SK-N-SH treated with all-trans-retinoic acid at 6 μM for 48 hours (cell line): ENCODE data around the gene NTM.

ENCODE experiments used
- ATAC-seq: fragments of 200-7000 bp; cut with Tn5 transposase; 3 replicates; pipeline ENCODE4 v1.9.1; 2020; ENCODE audit warnings: mild to moderate bottlenecking, moderate library complexity
- BACH2 ChIP-seq: fragments of 250-450 bp; sonication (Bioruptor Pico); IDR thresholded peaks from 2 replicates; pipeline ENCODE4 v1.9.0; 2021; ENCODE audit warnings: mild to moderate bottlenecking, borderline replicate concordance
- CREB5 ChIP-seq: fragments of 250-450 bp; sonication (Bioruptor Pico); IDR thresholded peaks from 2 replicates; pipeline ENCODE4 v1.5.1; 2020; ENCODE audit warnings: low read depth, mild to moderate bottlenecking, moderate library complexity
- CSDC2 ChIP-seq: fragments of 250-450 bp; sonication (Bioruptor Pico); IDR thresholded peaks from 2 replicates; pipeline ENCODE4 v1.5.0; 2020; ENCODE audit warnings: mild to moderate bottlenecking, moderate library complexity
- ESRRG ChIP-seq: fragments of 250-450 bp; sonication (Bioruptor Pico); IDR thresholded peaks from 2 replicates; pipeline ENCODE4 v1.6.1; 2021; ENCODE audit warnings: mild to moderate bottlenecking
- OSR1 ChIP-seq: fragments of 250-450 bp; sonication (Bioruptor Pico); IDR thresholded peaks from 2 replicates; pipeline ENCODE4 v1.8.0; 2022; ENCODE audit warnings: moderate library complexity, mild to moderate bottlenecking, inconsistent platforms
- POU6F1 ChIP-seq: fragments of 250-450 bp; sonication (Bioruptor Pico); IDR thresholded peaks from 2 replicates; pipeline ENCODE4 v1.8.0; 2021; ENCODE audit warnings: low read depth, mild to moderate bottlenecking, moderate library complexity, borderline replicate concordance
- PPARA ChIP-seq: fragments of 250-450 bp; sonication (Bioruptor Pico); IDR thresholded peaks from 2 replicates; pipeline ENCODE4 v1.5.0; 2020; ENCODE audit warnings: mild to moderate bottlenecking, borderline replicate concordance
- RARB ChIP-seq: fragments of 250-450 bp; sonication (Bioruptor Pico); IDR thresholded peaks from 2 replicates; pipeline ENCODE4 v1.8.0; 2021; ENCODE audit warnings: mild to moderate bottlenecking, moderate library complexity
- SNAI2 ChIP-seq: fragments of 250-450 bp; sonication (Bioruptor Pico); IDR thresholded peaks from 2 replicates; pipeline ENCODE4 v1.5.0; 2020; ENCODE audit warnings: mild to moderate bottlenecking, moderate library complexity
- ZC3H10 ChIP-seq: fragments of 250-450 bp; sonication (Bioruptor Pico); IDR thresholded peaks from 2 replicates; pipeline ENCODE4 v1.5.1; 2021; ENCODE audit warnings: mild to moderate bottlenecking, moderate library complexity
- ZFP3 ChIP-seq: fragments of 250-450 bp; sonication (Bioruptor Pico); IDR thresholded peaks from 2 replicates; pipeline ENCODE4 v1.5.0; 2020; ENCODE audit warnings: mild to moderate bottlenecking, moderate library complexity
- ZFP30 ChIP-seq: fragments of 450-650 bp; formaldehyde crosslinking; IDR thresholded peaks from 2 replicates; pipeline ENCODE4 v1.5.0; 2022; ENCODE audit warnings: mild to moderate bottlenecking, moderate library complexity
- ZNF565 ChIP-seq: fragments of 450-650 bp; formaldehyde crosslinking; conservative IDR thresholded peaks from 2 replicates; pipeline ENCODE4 v1.5.0; 2020; ENCODE audit warnings: low read depth, mild to moderate bottlenecking, moderate library complexity
- ZNF70 ChIP-seq: fragments of 450-650 bp; formaldehyde crosslinking; IDR thresholded peaks from 2 replicates; pipeline ENCODE4 v1.5.0; 2020; ENCODE audit warnings: mild to moderate bottlenecking, moderate library complexity
- ZNF8 ChIP-seq: fragments of 450-650 bp; formaldehyde crosslinking; IDR thresholded peaks from 2 replicates; pipeline ENCODE4 v1.5.0; 2020; ENCODE audit warnings: mild to moderate bottlenecking, moderate library complexity
- TF ChIP-seq, protein P1 (sequence below): fragments of 250-450 bp; sonication (Bioruptor Pico); IDR thresholded peaks from 2 replicates; pipeline ENCODE4 v1.5.1; 2021; ENCODE audit warnings: mild to moderate bottlenecking, moderate library complexity
- TF ChIP-seq, protein P2 (sequence below): fragments of 250-450 bp; sonication (Bioruptor Pico); IDR thresholded peaks from 2 replicates; pipeline ENCODE4 v1.8.0; 2020; ENCODE audit warnings: mild to moderate bottlenecking, moderate library complexity, borderline replicate concordance

Gene NTM

DNA sequence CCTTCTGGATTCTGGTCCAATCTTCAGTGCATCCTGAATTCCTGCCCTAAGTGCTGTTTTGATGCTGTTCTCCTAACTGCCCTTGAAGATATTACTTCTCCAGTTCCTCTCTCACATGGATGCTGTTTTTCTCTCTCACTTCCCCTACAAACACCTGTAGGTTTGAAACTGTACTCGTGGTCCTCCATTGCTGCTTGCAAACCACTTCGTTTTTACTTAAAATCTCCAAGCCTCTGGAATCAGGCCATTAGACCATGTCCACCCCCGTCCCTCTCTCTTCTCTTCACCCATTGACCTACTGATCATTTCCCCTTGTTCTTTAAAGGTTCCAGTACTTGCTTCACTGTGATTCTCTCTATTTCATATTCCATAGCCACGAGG, 988.1 kb downstream of the NTM start:
- no peak for TF ChIP-seq ZFP30 (CRISPR knock-in tag)
- no peak for TF ChIP-seq ZNF70 (CRISPR knock-in tag)
- TF ChIP-seq ESRRG (CRISPR knock-in tag), result no peak
- TF ChIP-seq, protein P1, sequence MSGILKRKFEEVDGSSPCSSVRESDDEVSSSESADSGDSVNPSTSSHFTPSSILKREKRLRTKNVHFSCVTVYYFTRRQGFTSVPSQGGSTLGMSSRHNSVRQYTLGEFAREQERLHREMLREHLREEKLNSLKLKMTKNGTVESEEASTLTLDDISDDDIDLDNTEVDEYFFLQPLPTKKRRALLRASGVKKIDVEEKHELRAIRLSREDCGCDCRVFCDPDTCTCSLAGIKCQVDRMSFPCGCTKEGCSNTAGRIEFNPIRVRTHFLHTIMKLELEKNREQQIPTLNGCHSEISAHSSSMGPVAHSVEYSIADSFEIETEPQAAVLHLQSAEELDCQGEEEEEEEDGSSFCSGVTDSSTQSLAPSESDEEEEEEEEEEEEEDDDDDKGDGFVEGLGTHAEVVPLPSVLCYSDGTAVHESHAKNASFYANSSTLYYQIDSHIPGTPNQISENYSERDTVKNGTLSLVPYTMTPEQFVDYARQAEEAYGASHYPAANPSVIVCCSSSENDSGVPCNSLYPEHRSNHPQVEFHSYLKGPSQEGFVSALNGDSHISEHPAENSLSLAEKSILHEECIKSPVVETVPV (CRISPR knock-in tag), result no peak
- no peak for TF ChIP-seq ZC3H10 (CRISPR knock-in tag)
- TF ChIP-seq OSR1 (CRISPR knock-in tag), result no peak
- no peak for TF ChIP-seq ZNF8 (CRISPR knock-in tag)
- TF ChIP-seq PPARA, result no peak
- no peak for TF ChIP-seq ZFP3 (CRISPR knock-in tag)
- no peak for TF ChIP-seq CREB5
- no peak for TF ChIP-seq CSDC2 (CRISPR knock-in tag)
- no peak for TF ChIP-seq SNAI2 (CRISPR knock-in tag)
- TF ChIP-seq RARB (CRISPR knock-in tag), result no peak
- TF ChIP-seq POU6F1 (CRISPR knock-in tag), result no peak
- no peak for TF ChIP-seq ZNF565 (CRISPR knock-in tag)
- no peak for ATAC-seq

DNA sequence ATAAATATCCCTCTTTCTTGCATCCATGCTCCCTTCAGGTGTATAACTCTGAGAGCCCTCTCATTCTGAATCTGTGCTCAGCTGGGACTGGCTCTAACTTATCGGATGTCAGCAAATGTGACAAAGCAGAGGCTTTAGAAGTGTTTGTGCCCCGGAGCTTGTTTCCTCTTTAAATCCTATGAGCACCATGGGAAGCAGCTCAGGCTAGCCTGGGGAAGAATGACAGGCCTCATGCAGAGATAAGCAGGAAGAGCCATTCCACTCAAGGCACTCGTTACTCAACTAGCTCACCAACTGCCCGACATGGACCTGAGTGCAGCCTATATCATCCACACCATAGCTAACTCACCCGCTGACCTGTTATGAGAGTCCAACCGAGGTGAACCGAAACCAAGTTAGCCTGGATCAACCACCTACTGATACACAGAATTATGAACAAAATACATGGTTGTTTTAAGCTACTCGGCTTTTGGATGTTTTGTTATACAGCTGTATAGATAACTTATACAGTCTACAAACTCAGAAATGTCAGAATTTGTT, 990.7 kb downstream of the NTM start:
- no peak for ATAC-seq
- TF ChIP-seq, protein P2, sequence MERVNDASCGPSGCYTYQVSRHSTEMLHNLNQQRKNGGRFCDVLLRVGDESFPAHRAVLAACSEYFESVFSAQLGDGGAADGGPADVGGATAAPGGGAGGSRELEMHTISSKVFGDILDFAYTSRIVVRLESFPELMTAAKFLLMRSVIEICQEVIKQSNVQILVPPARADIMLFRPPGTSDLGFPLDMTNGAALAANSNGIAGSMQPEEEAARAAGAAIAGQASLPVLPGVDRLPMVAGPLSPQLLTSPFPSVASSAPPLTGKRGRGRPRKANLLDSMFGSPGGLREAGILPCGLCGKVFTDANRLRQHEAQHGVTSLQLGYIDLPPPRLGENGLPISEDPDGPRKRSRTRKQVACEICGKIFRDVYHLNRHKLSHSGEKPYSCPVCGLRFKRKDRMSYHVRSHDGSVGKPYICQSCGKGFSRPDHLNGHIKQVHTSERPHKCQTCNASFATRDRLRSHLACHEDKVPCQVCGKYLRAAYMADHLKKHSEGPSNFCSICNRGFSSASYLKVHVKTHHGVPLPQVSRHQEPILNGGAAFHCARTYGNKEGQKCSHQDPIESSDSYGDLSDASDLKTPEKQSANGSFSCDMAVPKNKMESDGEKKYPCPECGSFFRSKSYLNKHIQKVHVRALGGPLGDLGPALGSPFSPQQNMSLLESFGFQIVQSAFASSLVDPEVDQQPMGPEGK (CRISPR knock-in tag), result no peak
- no peak for TF ChIP-seq ESRRG (CRISPR knock-in tag)
- TF ChIP-seq PPARA, result no peak
- no peak for TF ChIP-seq ZFP3 (CRISPR knock-in tag)
- no peak for TF ChIP-seq POU6F1 (CRISPR knock-in tag)
- TF ChIP-seq ZC3H10 (CRISPR knock-in tag), result no peak
- TF ChIP-seq ZNF8 (CRISPR knock-in tag), result no peak
- no peak for TF ChIP-seq CREB5
- TF ChIP-seq, all 23 proteins: peak for 0

DNA sequence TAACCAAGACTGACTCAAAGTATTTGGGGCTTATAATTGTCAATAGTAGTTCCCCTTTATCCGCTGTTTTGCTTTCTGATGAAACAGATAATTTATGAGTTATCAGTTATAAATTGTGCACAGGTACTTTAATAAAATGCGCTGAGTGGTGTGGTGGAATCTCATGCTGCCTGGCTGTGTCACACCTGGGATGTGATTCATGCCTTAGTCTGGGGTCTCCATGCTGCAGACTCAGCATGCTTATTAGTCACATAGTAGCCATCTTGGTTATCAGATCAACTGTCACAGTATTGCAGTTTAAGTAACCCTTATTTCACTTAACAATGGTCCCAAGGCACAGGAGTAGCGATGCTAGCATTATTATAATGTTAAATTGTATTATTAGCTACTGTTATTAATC, 995.2 kb downstream of the NTM start:
- no peak for TF ChIP-seq ESRRG (CRISPR knock-in tag)
- no peak for TF ChIP-seq ZC3H10 (CRISPR knock-in tag)
- no peak for TF ChIP-seq POU6F1 (CRISPR knock-in tag)
- TF ChIP-seq RARB (CRISPR knock-in tag), result no peak
- TF ChIP-seq BACH2 (CRISPR knock-in tag), result no peak
- no peak for ATAC-seq
